GM11168 (cell line): Measurements from ENCODE around the gene ARID5B.
"Not testable (repeated sequence)": the region's sequence is repeated elsewhere in the genome, so short reads cannot be mapped to it uniquely, and the experiment has no call there.

Source experiments
- in situ Hi-C: fragments of 300-500 bp; cut with MboI; formaldehyde crosslinking; loops from one replicate; pipeline ENCODE4 v1.12.0; 2022; ENCODE audit warnings: low sequenced_read_pairs; ENCODE audit not compliant: unreplicated experiment

ARID5B gene

GRCh38 chr10:61959814-61960213 lies 58.3 kb downstream of the ARID5B start:
- in situ Hi-C loops: no loop called here

- in situ Hi-C loops: no loop called here
Measured at GRCh38 chr10:61960396-61961120, 59.1 kb downstream of the ARID5B start.

GRCh38 chr10:61961278-61961677 lies 59.8 kb downstream of the ARID5B start:
- in situ Hi-C loops: no loop called here

- in situ Hi-C loops: no loop called here
Measured at GRCh38 chr10:61962971-61963370, 61.5 kb downstream of the ARID5B start.

- in situ Hi-C loops: no loop called here
Measured at GRCh38 chr10:61963669-61964058, 62.2 kb downstream of the ARID5B start.

GRCh38 chr10:61964059-61964709 lies 62.7 kb downstream of the ARID5B start:
- in situ Hi-C loops: no loop called here

- in situ Hi-C loops: no loop called here
Measured at GRCh38 chr10:61964949-61965702, 63.6 kb downstream of the ARID5B start.

- in situ Hi-C loops: no loop called here
Measured at GRCh38 chr10:61965703-61966395, 64.3 kb downstream of the ARID5B start.

GRCh38 chr10:61967298-61967697 lies 65.8 kb downstream of the ARID5B start:
- in situ Hi-C loops: no loop called here

GRCh38 chr10:61970182-61971002 lies 68.9 kb downstream of the ARID5B start:
- in situ Hi-C loops: no loop called here

- in situ Hi-C loops: no loop called here
Measured at GRCh38 chr10:61971003-61971325, 69.5 kb downstream of the ARID5B start.

GRCh38 chr10:61973169-61973568 lies 71.7 kb downstream of the ARID5B start:
- in situ Hi-C loops: no loop called here

GRCh38 chr10:61973906-61974305 lies 72.4 kb downstream of the ARID5B start:
- in situ Hi-C loops: no loop called here

GRCh38 chr10:61974601-61975390 lies 73.3 kb downstream of the ARID5B start:
- in situ Hi-C loops: no loop called here

GRCh38 chr10:61975391-61975932 lies 74.0 kb downstream of the ARID5B start:
- in situ Hi-C loops: no loop called here

- in situ Hi-C loops: not testable (repeated sequence)
Measured at GRCh38 chr10:61976951-61977721, 75.6 kb downstream of the ARID5B start.

GRCh38 chr10:61978965-61979364 lies 77.5 kb downstream of the ARID5B start:
- in situ Hi-C loops: no loop called here

GRCh38 chr10:61981460-61981859 lies 80.0 kb downstream of the ARID5B start:
- in situ Hi-C loops: no loop called here
